Measurements from ENCODE around the gene IQCC.
A peak's percentile ranks its signal among the peaks of the same experiment; 100 is the strongest.

Gene IQCC

DNA sequence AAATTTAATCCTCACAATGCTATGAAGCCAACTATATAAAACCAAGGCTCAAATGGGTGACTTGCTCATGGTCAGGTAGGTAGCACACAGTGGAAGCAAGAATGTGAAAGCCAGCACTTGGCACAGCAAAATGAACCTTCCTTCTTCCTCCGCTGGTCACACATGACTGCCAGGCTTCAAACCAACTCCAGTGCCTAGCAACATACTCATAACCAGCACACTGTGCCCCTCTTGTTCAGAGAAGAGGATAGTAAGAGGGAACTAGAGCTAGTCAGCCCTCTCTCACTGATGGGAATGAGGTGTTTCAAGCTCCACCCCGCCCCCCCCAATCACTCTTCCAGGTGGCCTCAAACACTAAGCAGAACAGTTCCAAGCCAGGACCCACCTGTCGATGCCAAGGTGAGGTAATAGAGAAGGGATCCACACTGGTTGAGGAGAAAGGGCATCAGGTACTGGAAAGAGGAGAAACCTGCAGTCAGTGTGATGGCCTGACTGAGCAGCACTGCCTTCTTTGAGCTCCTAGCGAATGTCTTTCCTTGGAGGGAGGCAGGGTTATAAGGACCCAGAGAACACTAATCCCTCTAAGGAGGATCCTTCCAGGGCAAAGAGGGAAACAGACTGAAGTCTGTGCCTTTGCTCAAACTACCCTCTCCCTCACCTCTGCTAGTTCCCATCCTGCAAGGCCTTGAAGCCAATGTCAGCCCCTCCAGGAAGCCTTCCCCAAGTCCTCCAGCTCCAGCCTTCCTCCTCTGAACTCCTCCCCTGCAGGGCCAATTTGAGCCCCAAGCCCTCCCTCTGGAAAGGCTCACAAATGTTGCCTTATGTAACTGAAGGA is 15.5 kb downstream of the IQCC start:
- DNase-seq (ENCODE audit: low spot score in 2 of 2) (no peak), ATAC-seq (replicated peaks; ENCODE audit: extremely low read depth, poor library complexity, severe bottlenecking) (no peak)
- H3K4me1 Mint-ChIP-seq, result peaks cover 24% of the 10 kb centered on the region
- H3K9me3 Mint-ChIP-seq, result no peaks in the 10 kb centered on the region
- peak overlapping the region; percentile 88 for H3K4me3 Mint-ChIP-seq
- H3K27ac Mint-ChIP-seq (ENCODE audit: low read depth), result peak overlapping the region; percentile 95
- H3K36me3 Mint-ChIP-seq (ENCODE audit: insufficient read depth), result peaks cover 29% of the 10 kb centered on the region
- H3K27me3 Mint-ChIP-seq, result no peaks in the 10 kb centered on the region

- ATAC-seq (replicated peaks; ENCODE audit: extremely low read depth, poor library complexity, severe bottlenecking) (no peak), DNase-seq (ENCODE audit: low spot score in 2 of 2) (no peak)
- Mint-ChIP-seq H3K9me3 (no peaks in the 10 kb centered on the region), H3K4me1 (peaks cover 24% of the 10 kb centered on the region), H3K27me3 (no peaks in the 10 kb centered on the region), H3K36me3 (ENCODE audit: insufficient read depth) (peaks cover 35% of the 10 kb centered on the region), H3K27ac (ENCODE audit: low read depth) (peak overlapping the region; percentile 95), H3K4me3 (peak overlapping the region; percentile 88)
These were observed 16.1 kb downstream of the IQCC start for GRCh38 chr1:32221581-32221979.

GRCh38 chr1:32221980-32222755 is 16.7 kb downstream of the IQCC start, which contains the start of the genes EIF3I and TMEM234:
EIF3I (plus strand) TSS chr1:32222407; CDS start chr1:32222442, 35 bp downstream.
TMEM234 (minus strand) TSS chr1:32222353; CDS start chr1:32222322, 31 bp downstream.
- ATAC-seq (replicated peaks; ENCODE audit: extremely low read depth, poor library complexity, severe bottlenecking) (peak; percentile 95), DNase-seq (ENCODE audit: low spot score in 2 of 2) (peak; percentile 80 to 84)
- Mint-ChIP-seq H3K36me3 (ENCODE audit: insufficient read depth) (peaks cover 38% of the 10 kb centered on the region), H3K27me3 (no peaks in the 10 kb centered on the region), H3K9me3 (no peaks in the 10 kb centered on the region), H3K27ac (ENCODE audit: low read depth) (peak within 1 kb of the TSS; percentile 95), H3K4me1 (peaks cover 24% of the 10 kb centered on the region), H3K4me3 (peak within 1 kb of the TSS; percentile 88)

GRCh38 chr1:32223683-32224082 is 18.2 kb downstream of the IQCC start:
- peak overlapping the region; percentile 49 for H3K4me3 Mint-ChIP-seq
- H3K9me3 Mint-ChIP-seq, result no peaks in the 10 kb centered on the region
- H3K27me3 Mint-ChIP-seq, result no peaks in the 10 kb centered on the region
- H3K4me1 Mint-ChIP-seq, result peaks cover 30% of the 10 kb centered on the region
- peaks cover 49% of the 10 kb centered on the region for H3K36me3 Mint-ChIP-seq (ENCODE audit: insufficient read depth)
- no peak for DNase-seq (ENCODE audit: low spot score in 2 of 2)
- H3K27ac Mint-ChIP-seq (ENCODE audit: low read depth), result no peak overlapping the region
- no peak for ATAC-seq (replicated peaks; ENCODE audit: extremely low read depth, poor library complexity, severe bottlenecking)

GRCh38 chr1:32224285-32224684 is 18.8 kb downstream of the IQCC start:
- DNase-seq (ENCODE audit: low spot score in 2 of 2) (no peak), ATAC-seq (replicated peaks; ENCODE audit: extremely low read depth, poor library complexity, severe bottlenecking) (no peak)
- Mint-ChIP-seq H3K9me3 (no peaks in the 10 kb centered on the region), H3K4me3 (peak overlapping the region; percentile 49), H3K27me3 (no peaks in the 10 kb centered on the region), H3K27ac (ENCODE audit: low read depth) (no peak overlapping the region), H3K36me3 (ENCODE audit: insufficient read depth) (peaks cover 53% of the 10 kb centered on the region), H3K4me1 (peaks cover 30% of the 10 kb centered on the region)

DNA sequence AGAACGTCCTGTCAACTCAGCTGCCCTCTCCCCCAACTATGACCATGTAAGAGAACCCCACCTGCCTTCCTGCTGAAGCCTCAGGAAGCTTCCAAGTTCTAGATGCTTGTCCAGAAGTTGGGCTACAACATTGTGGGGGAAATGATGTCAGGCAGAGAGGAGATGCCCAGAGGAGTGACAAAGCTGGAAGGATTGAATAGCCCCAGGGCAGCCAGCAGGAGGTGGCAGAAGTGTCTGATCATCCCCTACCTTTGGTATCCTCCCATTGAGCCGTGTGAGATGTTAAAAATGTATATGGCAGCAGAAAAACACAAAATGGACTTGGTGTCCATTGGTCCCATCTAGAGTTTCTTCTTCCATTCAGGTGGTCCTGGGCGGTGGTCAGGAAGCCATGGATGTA is 23.3 kb downstream of the IQCC start:
- peaks cover 13% of the 10 kb centered on the region for H3K4me1 Mint-ChIP-seq
- peaks cover 58% of the 10 kb centered on the region for H3K36me3 Mint-ChIP-seq (ENCODE audit: insufficient read depth)
- ATAC-seq (replicated peaks; ENCODE audit: extremely low read depth, poor library complexity, severe bottlenecking) (no peak), DNase-seq (ENCODE audit: low spot score in 2 of 2) (no peak)
- no peaks in the 10 kb centered on the region for H3K27me3 Mint-ChIP-seq
- H3K27ac Mint-ChIP-seq (ENCODE audit: low read depth), result no peak overlapping the region
- no peak overlapping the region for H3K4me3 Mint-ChIP-seq
- no peaks in the 10 kb centered on the region for H3K9me3 Mint-ChIP-seq

DNA sequence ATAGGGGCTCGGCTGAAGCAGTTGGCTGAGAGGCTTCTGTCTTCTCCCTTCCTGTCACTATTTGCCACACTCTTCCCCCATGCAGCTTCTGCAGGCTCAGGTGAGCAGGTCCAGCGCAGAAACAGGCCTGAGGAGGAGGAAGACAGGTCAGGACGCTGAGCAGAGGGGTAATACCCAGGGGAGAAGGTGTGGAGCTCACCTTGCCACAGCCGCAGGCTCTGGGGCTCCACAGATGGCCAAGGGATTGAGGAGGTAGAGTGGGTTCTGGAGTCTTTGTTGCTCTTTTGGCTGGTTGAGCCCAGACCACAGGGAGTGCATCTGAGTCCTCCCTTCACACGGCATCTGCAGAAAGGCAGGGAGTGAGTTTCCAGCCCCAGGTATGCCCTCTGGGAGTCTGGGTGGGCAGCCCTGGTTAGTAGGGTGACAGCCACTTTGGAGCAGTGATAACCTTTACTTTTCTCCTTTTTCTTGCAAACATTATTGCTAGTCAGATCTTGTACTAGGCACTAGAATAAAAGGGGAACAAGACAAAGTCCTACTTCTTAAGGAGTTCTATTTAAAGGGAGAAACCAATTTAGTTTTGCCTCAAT is 26.5 kb downstream of the IQCC start:
- DNase-seq (ENCODE audit: low spot score in 2 of 2), result no peak
- H3K27me3 Mint-ChIP-seq, result no peaks in the 10 kb centered on the region
- peaks cover 38% of the 10 kb centered on the region for H3K36me3 Mint-ChIP-seq (ENCODE audit: insufficient read depth)

DNA sequence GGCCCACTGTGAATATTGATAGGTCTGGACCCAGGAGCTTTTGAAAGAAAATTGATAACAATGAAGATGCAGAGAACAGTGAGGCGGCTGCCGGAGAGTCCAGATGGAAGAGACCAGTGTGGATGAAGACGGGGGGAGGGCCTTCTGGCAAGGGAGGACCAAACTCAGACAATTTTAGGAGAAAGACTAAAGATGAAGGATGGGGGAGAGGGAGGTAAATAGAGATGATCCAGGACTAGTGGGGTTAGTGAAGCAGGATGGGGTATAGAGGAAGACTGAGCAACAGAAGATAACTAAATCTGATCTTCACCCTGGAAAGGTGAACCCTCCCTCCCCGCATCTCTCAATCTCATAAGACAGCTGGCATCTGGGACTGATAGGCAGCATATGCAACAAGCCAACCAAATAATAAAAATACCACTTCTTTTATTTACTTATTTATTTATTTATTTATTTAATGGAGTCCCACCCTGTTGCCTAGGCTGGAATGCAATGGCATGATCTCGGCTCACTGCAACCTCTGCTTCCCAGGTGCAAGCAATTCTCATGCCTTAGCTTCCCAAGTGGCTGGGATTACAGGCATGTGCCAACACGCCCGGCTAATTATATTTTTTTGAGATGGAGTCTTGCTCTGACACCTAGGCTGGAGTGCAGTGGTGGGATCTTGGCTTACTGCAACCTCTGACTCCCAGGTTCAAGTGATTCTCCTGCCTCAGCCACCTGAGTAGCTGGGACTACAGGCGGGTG is 27.3 kb downstream of the IQCC start:
- DNase-seq (ENCODE audit: low spot score in 2 of 2) (no peak), ATAC-seq (replicated peaks; ENCODE audit: extremely low read depth, poor library complexity, severe bottlenecking) (no peak)
- Mint-ChIP-seq H3K36me3 (ENCODE audit: insufficient read depth) (peaks cover 31% of the 10 kb centered on the region), H3K27me3 (no peaks in the 10 kb centered on the region), H3K4me1 (peaks cover 2% of the 10 kb centered on the region), H3K4me3 (no peak overlapping the region), H3K27ac (ENCODE audit: low read depth) (no peak overlapping the region), H3K9me3 (no peaks in the 10 kb centered on the region)

More for the DNA sequence above, 26.5 kb downstream of the IQCC start:
- H3K4me3 Mint-ChIP-seq, result no peak overlapping the region
- peaks cover 6% of the 10 kb centered on the region for H3K4me1 Mint-ChIP-seq
- no peak for ATAC-seq (replicated peaks; ENCODE audit: extremely low read depth, poor library complexity, severe bottlenecking)
- no peaks in the 10 kb centered on the region for H3K9me3 Mint-ChIP-seq
- no peak overlapping the region for H3K27ac Mint-ChIP-seq (ENCODE audit: low read depth)

GRCh38 chr1:32234792-32235191 is 29.3 kb downstream of the IQCC start:
- Mint-ChIP-seq H3K9me3 (no peaks in the 10 kb centered on the region), H3K27ac (ENCODE audit: low read depth) (no peak overlapping the region), H3K36me3 (ENCODE audit: insufficient read depth) (peaks cover 12% of the 10 kb centered on the region), H3K27me3 (no peaks in the 10 kb centered on the region), H3K4me1 (no peaks in the 10 kb centered on the region), H3K4me3 (no peak overlapping the region)
- DNase-seq (ENCODE audit: low spot score in 2 of 2) (no peak), ATAC-seq (replicated peaks; ENCODE audit: extremely low read depth, poor library complexity, severe bottlenecking) (no peak)

- Mint-ChIP-seq H3K4me3 (peak overlapping the region; percentile 85), H3K36me3 (ENCODE audit: insufficient read depth) (peaks cover 7% of the 10 kb centered on the region), H3K9me3 (no peaks in the 10 kb centered on the region), H3K27ac (ENCODE audit: low read depth) (peak overlapping the region; percentile 30), H3K27me3 (no peaks in the 10 kb centered on the region), H3K4me1 (peaks cover 8% of the 10 kb centered on the region)
- ATAC-seq (replicated peaks; ENCODE audit: extremely low read depth, poor library complexity, severe bottlenecking) (no peak), DNase-seq (ENCODE audit: low spot score in 2 of 2) (no peak)
These were observed 33.9 kb downstream of the IQCC start for GRCh38 chr1:32239337-32239736.

DNA sequence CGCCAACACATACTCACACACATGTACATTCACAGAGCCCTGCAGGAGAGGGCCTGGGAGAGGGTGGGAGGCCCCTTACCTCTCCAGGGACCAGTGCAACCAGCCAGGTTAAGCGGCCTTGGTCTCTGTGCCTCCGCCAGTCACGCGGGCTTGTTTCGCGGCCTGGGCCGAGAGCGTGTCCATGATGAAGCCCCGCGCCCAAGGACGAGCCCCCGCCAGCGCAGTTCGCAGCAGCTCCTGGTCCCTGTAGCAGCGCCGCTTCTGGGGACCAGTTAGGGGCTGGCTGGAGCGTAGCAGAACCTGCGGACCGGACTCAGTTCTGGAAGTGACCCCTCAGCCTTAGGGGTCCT is 34.3 kb downstream of the IQCC start:
- Mint-ChIP-seq H3K4me1 (peaks cover 8% of the 10 kb centered on the region), H3K27me3 (no peaks in the 10 kb centered on the region), H3K36me3 (ENCODE audit: insufficient read depth) (peaks cover 5% of the 10 kb centered on the region), H3K27ac (ENCODE audit: low read depth) (no peak overlapping the region), H3K9me3 (no peaks in the 10 kb centered on the region), H3K4me3 (peak overlapping the region; percentile 85)
- ATAC-seq (replicated peaks; ENCODE audit: extremely low read depth, poor library complexity, severe bottlenecking), result no peak
- no peak for DNase-seq (ENCODE audit: low spot score in 2 of 2)
